ENCODE measurements around the gene SLC1A3. TPM values are rescaled to one million over a fixed set of nuclear protein-coding genes. Genes with fewer than 3 reads are reported as not detected.
"Not testable (repeated sequence)": the region's sequence is repeated elsewhere in the genome, so short reads cannot be mapped to it uniquely, and the experiment has no call there.

The SLC1A3 gene
- total and polyA plus RNA-seq, 2 experiments from 2014 or later: 9.1 to 18.1 TPM

GRCh38 chr5:36641431-36641830, 35.0 kb downstream of the SLC1A3 start:
- Histone ChIP-seq H3K27ac (no peak overlapping the region), H3K36me3 (no peaks in the 10 kb centered on the region), H3K9me3 (ENCODE audit: low read depth) (no peaks in the 10 kb centered on the region), H3K4me3 (no peak overlapping the region), H3K27me3 (no peaks in the 10 kb centered on the region), H3K4me1 (ENCODE audit: low read depth) (peaks cover 29% of the 10 kb centered on the region)
- DNase-seq (ENCODE audit: low read depth in 1 of 2, low spot score in 1 of 2): peak in 1 of 2 donors; percentile 64
- TF ChIP-seq CTCF (IDR thresholded peaks at IDR 0.05; ENCODE audit: low read depth, low read length): no peak

- no peak for TF ChIP-seq CTCF (IDR thresholded peaks at IDR 0.05; ENCODE audit: low read depth, low read length)
- H3K4me1 ChIP-seq (ENCODE audit: low read depth): peaks cover 35% of the 10 kb centered on the region
- H3K36me3 ChIP-seq: no peaks in the 10 kb centered on the region
- no peaks in the 10 kb centered on the region for H3K9me3 ChIP-seq (ENCODE audit: low read depth)
- H3K27me3 ChIP-seq: no peaks in the 10 kb centered on the region
- no peak overlapping the region for H3K4me3 ChIP-seq
- H3K27ac ChIP-seq: no peak overlapping the region
- peak in 1 of 2 donors; percentile 83 for DNase-seq (ENCODE audit: low read depth in 1 of 2, low spot score in 1 of 2)
Measured at GRCh38 chr5:36642089-36642488, 35.7 kb downstream of the SLC1A3 start.

DNA sequence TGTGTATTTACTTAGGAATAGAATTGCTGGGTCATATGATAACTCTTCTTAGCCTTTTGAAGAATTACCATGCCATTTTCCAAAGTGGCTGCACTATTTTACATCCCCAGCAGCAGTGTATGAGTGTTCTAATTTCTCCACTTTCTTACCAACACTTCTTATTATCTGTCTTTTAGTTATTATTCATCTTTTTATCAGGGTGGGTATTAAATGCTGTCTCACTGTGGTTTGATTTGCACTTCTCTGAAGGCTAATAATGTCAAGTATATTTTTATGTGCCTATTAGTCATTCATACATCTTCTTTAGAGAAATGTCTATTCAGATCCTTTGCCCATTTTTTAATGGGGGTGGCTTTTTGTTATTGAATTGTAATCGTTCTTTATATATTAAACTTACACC, 36.8 kb downstream of the SLC1A3 start:
- TF ChIP-seq CTCF (IDR thresholded peaks at IDR 0.05; ENCODE audit: low read depth, low read length): no peak
- no peaks in the 10 kb centered on the region for H3K9me3 ChIP-seq (ENCODE audit: low read depth)

GRCh38 chr5:36643841-36644240, 37.4 kb downstream of the SLC1A3 start:
- H3K4me3 ChIP-seq; H3K27ac ChIP-seq; H3K27me3 ChIP-seq; H3K36me3 ChIP-seq; DNase-seq (ENCODE audit: low read depth in 1 of 2, low spot score in 1 of 2); H3K9me3 ChIP-seq (ENCODE audit: low read depth): not testable (repeated sequence)
- H3K4me1 ChIP-seq (ENCODE audit: low read depth): peaks cover 53% of the 10 kb centered on the region

More for the DNA sequence above, 36.8 kb downstream of the SLC1A3 start:
- no peak overlapping the region for H3K4me3 ChIP-seq
- H3K27ac ChIP-seq: no peak overlapping the region
- no peak for DNase-seq (ENCODE audit: low read depth in 1 of 2, low spot score in 1 of 2)
- no peaks in the 10 kb centered on the region for H3K27me3 ChIP-seq
- no peaks in the 10 kb centered on the region for H3K36me3 ChIP-seq
- peaks cover 46% of the 10 kb centered on the region for H3K4me1 ChIP-seq (ENCODE audit: low read depth)

GRCh38 chr5:36644727-36645126, 38.3 kb downstream of the SLC1A3 start:
- no peak for DNase-seq (ENCODE audit: low read depth in 1 of 2, low spot score in 1 of 2)
- no peak overlapping the region for H3K4me3 ChIP-seq
- H3K4me1 ChIP-seq (ENCODE audit: low read depth): peaks cover 53% of the 10 kb centered on the region
- H3K9me3 ChIP-seq (ENCODE audit: low read depth): no peaks in the 10 kb centered on the region
- H3K27ac ChIP-seq: no peak overlapping the region
- no peaks in the 10 kb centered on the region for H3K36me3 ChIP-seq
- no peaks in the 10 kb centered on the region for H3K27me3 ChIP-seq
- TF ChIP-seq CTCF (IDR thresholded peaks at IDR 0.05; ENCODE audit: low read depth, low read length): no peak

- Histone ChIP-seq H3K9me3 (ENCODE audit: low read depth) (no peaks in the 10 kb centered on the region), H3K36me3 (no peaks in the 10 kb centered on the region), H3K4me1 (ENCODE audit: low read depth) (peaks cover 51% of the 10 kb centered on the region), H3K27ac (no peak overlapping the region), H3K4me3 (no peak overlapping the region), H3K27me3 (no peaks in the 10 kb centered on the region)
- DNase-seq (ENCODE audit: low read depth in 1 of 2, low spot score in 1 of 2): no peak
- TF ChIP-seq CTCF (IDR thresholded peaks at IDR 0.05; ENCODE audit: low read depth, low read length): no peak
Measured at GRCh38 chr5:36646100-36646499, 39.7 kb downstream of the SLC1A3 start.
